Measurements from ENCODE around the gene DGKB.

DGKB gene

DNA sequence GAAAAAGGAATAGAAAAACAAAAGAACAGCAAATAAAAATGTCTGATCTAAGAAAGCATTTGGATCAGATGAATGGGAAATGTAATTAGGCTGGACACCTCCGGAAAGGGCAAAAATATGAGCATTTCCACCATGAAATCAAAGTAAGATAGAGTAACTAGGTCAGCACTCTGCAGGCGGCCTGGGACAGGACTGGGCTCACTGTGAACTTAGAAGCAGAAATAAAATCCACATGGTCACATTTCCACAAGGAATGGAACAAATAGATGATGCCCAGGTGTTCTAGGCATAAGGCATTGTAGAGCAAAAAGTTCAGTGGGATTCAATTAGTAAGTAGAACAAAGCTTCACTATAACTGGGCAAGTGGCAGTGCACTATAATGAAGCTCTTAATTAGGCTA is 703.2 kb downstream of the DGKB start:
- no peak for DNase-seq (ENCODE audit: extremely low spot score)
- POLR2A ChIA-PET, result no interaction called here

DNA sequence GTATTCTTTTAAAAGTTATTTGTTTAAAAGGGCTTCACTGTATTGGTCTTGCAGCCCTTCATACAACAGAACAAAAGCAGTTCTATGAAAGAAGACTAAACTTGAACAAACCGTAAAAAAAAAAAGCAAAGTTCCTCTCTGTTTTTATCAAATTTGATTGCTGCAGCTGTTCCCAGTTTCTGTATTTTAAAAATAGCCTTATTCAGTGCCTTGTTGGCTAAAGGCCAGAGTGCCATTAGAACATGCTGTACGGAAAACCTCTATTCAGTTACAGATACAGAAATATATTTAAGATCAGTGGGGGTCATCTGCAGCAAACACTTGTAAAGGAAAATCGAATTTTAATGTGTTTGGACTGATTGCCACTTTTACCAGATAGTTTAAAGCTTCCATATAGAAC is 705.3 kb downstream of the DGKB start:
- ChIA-PET CTCF (no interaction called here), POLR2A (no interaction called here)
- TF ChIP-seq CTBP1 (IDR thresholded peaks at IDR 0.05; ENCODE audit: borderline replicate concordance) (no peak), FOXM1 (IDR thresholded peaks at IDR 0.05; ENCODE audit: borderline replicate concordance) (no peak), HDGF (IDR thresholded peaks at IDR 0.05; ENCODE audit: borderline replicate concordance) (no peak), ZNF384 (IDR thresholded peaks at IDR 0.05) (no peak)
- TF ChIP-seq, protein P1, sequence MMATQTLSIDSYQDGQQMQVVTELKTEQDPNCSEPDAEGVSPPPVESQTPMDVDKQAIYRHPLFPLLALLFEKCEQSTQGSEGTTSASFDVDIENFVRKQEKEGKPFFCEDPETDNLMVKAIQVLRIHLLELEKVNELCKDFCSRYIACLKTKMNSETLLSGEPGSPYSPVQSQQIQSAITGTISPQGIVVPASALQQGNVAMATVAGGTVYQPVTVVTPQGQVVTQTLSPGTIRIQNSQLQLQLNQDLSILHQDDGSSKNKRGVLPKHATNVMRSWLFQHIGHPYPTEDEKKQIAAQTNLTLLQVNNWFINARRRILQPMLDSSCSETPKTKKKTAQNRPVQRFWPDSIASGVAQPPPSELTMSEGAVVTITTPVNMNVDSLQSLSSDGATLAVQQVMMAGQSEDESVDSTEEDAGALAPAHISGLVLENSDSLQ (IDR thresholded peaks at IDR 0.05), result no peak
- DNase-seq (ENCODE audit: extremely low spot score), result no peak

More for the DNA sequence above, 703.2 kb downstream of the DGKB start:
- CTCF ChIA-PET, result no interaction called here
- no peak for TF ChIP-seq TARDBP (IDR thresholded peaks at IDR 0.05)
- no peak for TF ChIP-seq NFRKB (IDR thresholded peaks at IDR 0.05)
- TF ChIP-seq SUZ12 (IDR thresholded peaks at IDR 0.05), result no peak
- no peak for TF ChIP-seq FOXA1 (IDR thresholded peaks at IDR 0.05)
- TF ChIP-seq ZNF384 (IDR thresholded peaks at IDR 0.05), result no peak
- TF ChIP-seq FOXK2 (IDR thresholded peaks at IDR 0.05), result no peak
- TF ChIP-seq L3MBTL2 (conservative IDR thresholded peaks at IDR 0.05), result no peak
- no peak for TF ChIP-seq ARNT (IDR thresholded peaks at IDR 0.05)
- TF ChIP-seq, protein P1 (IDR thresholded peaks at IDR 0.05), result no peak
- TF ChIP-seq FOXM1 (IDR thresholded peaks at IDR 0.05; ENCODE audit: borderline replicate concordance), result no peak

DNA sequence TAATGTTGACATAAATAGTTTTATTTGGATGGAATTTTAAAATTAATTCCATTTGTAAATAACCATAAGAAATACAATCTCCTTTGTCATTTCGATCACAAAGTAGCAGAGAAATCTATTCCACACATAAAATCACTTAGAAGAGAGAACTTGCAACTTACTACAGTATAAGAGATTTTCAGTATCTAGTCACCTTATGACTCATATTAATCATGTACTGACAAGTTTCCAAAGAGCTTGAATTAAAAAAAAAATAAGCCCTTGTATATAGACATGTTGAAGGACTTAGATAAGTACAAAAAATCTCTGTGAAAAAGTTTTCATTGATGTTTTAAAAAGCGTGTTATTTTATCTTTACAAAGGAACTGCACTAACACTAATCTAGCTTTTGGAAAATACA is 706.0 kb downstream of the DGKB start:
- no peak for DNase-seq (ENCODE audit: extremely low spot score)
- no peak for TF ChIP-seq FOXA1 (IDR thresholded peaks at IDR 0.05)
- no peak for TF ChIP-seq NFRKB (IDR thresholded peaks at IDR 0.05)
- no peak for TF ChIP-seq SP1 (IDR thresholded peaks at IDR 0.05)
- TF ChIP-seq, protein P1 (IDR thresholded peaks at IDR 0.05), result no peak
- no peak for TF ChIP-seq L3MBTL2 (conservative IDR thresholded peaks at IDR 0.05)
- no peak for TF ChIP-seq FOXM1 (IDR thresholded peaks at IDR 0.05; ENCODE audit: borderline replicate concordance)
- no peak for TF ChIP-seq ELF4 (IDR thresholded peaks at IDR 0.05)
- TF ChIP-seq SUZ12 (IDR thresholded peaks at IDR 0.05), result no peak
- CTCF ChIA-PET, result no interaction called here
- POLR2A ChIA-PET, result no interaction called here

GRCh38 chr7:14195871-14196270 is 706.7 kb downstream of the DGKB start:
- no peak for DNase-seq (ENCODE audit: extremely low spot score)
- ChIA-PET POLR2A (no interaction called here), CTCF (no interaction called here)
- no peak for TF ChIP-seq ARNT (IDR thresholded peaks at IDR 0.05)
- TF ChIP-seq FOXM1 (IDR thresholded peaks at IDR 0.05; ENCODE audit: borderline replicate concordance), result no peak
- no peak for TF ChIP-seq L3MBTL2 (conservative IDR thresholded peaks at IDR 0.05)
- no peak for TF ChIP-seq TARDBP (IDR thresholded peaks at IDR 0.05)
- no peak for TF ChIP-seq HDGF (IDR thresholded peaks at IDR 0.05; ENCODE audit: borderline replicate concordance)
- no peak for TF ChIP-seq SP1 (IDR thresholded peaks at IDR 0.05)
- TF ChIP-seq, protein P1 (IDR thresholded peaks at IDR 0.05), result no peak
- TF ChIP-seq ELF4 (IDR thresholded peaks at IDR 0.05), result no peak
- TF ChIP-seq FOXA1 (IDR thresholded peaks at IDR 0.05), result no peak
- TF ChIP-seq ZNF384 (IDR thresholded peaks at IDR 0.05), result no peak
- TF ChIP-seq BHLHE40 (IDR thresholded peaks at IDR 0.05; ENCODE audit: borderline replicate concordance), result no peak
- TF ChIP-seq FOXK2 (IDR thresholded peaks at IDR 0.05), result no peak
- TF ChIP-seq SUZ12 (IDR thresholded peaks at IDR 0.05), result no peak

GRCh38 chr7:14195079-14195478 is 707.5 kb downstream of the DGKB start:
- TF ChIP-seq ZNF384 (IDR thresholded peaks at IDR 0.05), result no peak
- no peak for TF ChIP-seq SP1 (IDR thresholded peaks at IDR 0.05)
- no peak for TF ChIP-seq ELF4 (IDR thresholded peaks at IDR 0.05)
- no peak for TF ChIP-seq HDGF (IDR thresholded peaks at IDR 0.05; ENCODE audit: borderline replicate concordance)
- no peak for TF ChIP-seq FOXM1 (IDR thresholded peaks at IDR 0.05; ENCODE audit: borderline replicate concordance)
- TF ChIP-seq, protein P1 (IDR thresholded peaks at IDR 0.05), result no peak
- no peak for TF ChIP-seq FOXA1 (IDR thresholded peaks at IDR 0.05)
- TF ChIP-seq NFRKB (IDR thresholded peaks at IDR 0.05), result no peak
- no peak for TF ChIP-seq CTBP1 (IDR thresholded peaks at IDR 0.05; ENCODE audit: borderline replicate concordance)
- no peak for TF ChIP-seq BHLHE40 (IDR thresholded peaks at IDR 0.05; ENCODE audit: borderline replicate concordance)
- no peak for TF ChIP-seq FOXK2 (IDR thresholded peaks at IDR 0.05)
- TF ChIP-seq LEF1 (IDR thresholded peaks at IDR 0.05; ENCODE audit: borderline replicate concordance), result no peak
- TF ChIP-seq ARNT (IDR thresholded peaks at IDR 0.05), result no peak
- no peak for TF ChIP-seq SUZ12 (IDR thresholded peaks at IDR 0.05)
- DNase-seq (ENCODE audit: extremely low spot score), result no peak
- ChIA-PET CTCF (interaction anchor here (0.6 kb wide), 1 partner anchor 301 kb away, joined by 4 read pairs; no protein-coding TSS in a partner anchor), POLR2A (no interaction called here)

DNA sequence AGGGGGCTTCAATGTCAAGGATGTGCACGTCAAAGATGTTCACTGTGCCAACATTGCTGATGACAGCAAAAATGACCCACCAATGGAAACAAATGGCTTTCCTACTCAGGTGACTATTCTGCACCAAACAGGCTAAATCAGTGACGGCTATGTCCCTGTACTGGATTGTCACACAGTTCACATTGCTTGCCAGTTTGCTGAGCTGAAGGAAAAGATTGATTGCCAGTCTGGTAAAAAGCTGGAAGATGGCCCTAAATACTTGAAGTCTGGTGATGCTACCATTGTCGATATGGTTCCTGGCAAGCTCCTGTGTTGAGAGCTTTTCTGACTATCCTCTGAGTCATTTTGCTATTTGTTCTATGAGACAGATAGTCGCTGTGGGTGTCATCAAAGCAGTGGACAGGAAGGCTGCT is 710.9 kb downstream of the DGKB start:
- DNase-seq (ENCODE audit: extremely low spot score), result no peak

More for the DNA sequence above, 710.9 kb downstream of the DGKB start:
- no peak for TF ChIP-seq SP1 (IDR thresholded peaks at IDR 0.05)
- no peak for TF ChIP-seq SUZ12 (IDR thresholded peaks at IDR 0.05)
- TF ChIP-seq, protein P1 (IDR thresholded peaks at IDR 0.05), result no peak
- no peak for TF ChIP-seq FOXA1 (IDR thresholded peaks at IDR 0.05)
- TF ChIP-seq FOXK2 (IDR thresholded peaks at IDR 0.05), result no peak
- ChIA-PET POLR2A (no interaction called here), CTCF (no interaction called here)

Data from HEK293T (cell line).